Measurements from ENCODE around the gene MXRA7.
"Not testable (repeated sequence)": the region's sequence is repeated elsewhere in the genome, so short reads cannot be mapped to it uniquely, and the experiment has no call there.

MXRA7 gene

DNA sequence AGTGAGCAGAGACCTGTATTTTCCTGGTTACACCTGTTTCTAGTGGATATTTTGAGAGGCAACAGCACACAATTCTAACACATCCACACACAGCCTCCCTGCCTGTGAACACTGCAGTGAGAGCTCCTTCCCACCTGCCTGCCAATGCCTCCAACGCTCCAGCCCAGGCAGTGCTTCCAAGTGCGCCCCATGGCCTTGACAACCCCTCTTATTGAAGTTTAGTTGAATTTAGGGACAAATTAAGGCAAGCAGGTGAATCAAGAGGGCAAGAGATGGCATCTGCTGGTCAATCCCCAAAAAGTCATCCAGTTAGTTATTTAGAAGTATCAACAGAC is 4.7 kb upstream of the MXRA7 start:
- DNase-seq: no peak

DNA sequence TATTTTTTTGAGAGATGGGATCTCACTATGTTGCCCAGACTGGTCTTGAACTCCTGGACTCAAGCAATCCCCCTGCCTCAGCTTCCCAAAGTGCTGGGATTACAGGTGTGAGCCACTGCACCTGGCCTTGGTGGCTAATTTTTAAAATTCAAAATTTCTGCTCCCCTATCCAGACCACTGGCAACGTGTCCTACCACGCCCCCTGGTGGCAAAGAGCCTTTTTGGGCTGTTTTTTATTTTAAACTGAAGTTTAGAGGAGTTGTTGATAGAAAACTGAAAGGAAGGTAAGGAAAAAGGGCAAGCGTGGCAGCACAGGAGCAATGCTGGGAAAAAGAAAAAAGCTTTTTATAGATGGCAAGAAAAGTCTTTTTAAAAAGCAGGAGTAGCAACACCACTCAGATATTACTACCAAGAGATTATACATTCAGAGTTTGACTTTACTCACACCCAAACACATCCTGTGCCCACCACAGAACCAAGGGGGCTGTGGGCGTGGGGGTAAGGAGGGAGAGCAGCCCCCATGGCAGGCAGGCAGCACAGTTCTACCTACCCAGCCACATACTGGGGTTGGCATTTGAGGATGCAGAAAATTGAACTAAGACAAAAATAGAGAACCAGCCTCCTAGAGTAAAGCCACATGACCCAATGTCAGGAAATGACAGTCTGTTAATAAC is 4.2 kb upstream of the MXRA7 start:
- DNase-seq: no peak

DNA sequence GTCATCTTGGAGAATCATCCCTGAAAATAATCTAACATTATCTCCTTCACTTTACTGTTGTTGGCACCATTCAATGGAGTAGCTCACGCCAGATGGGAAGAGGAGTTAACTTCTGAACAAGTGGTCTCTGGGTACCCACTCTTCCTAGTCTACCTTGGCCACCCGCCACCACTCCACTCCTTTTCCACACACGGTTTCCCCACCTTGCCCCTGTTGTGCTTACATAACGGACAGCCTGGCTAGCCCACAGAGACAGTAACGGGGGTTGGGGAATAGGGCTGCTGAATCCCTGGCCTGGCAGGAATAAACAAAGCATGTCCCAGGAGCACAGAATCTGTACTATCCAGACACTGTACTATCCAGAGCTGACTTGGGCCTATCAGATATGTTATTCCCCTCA is 3.6 kb upstream of the MXRA7 start:
- no peak for DNase-seq

DNA sequence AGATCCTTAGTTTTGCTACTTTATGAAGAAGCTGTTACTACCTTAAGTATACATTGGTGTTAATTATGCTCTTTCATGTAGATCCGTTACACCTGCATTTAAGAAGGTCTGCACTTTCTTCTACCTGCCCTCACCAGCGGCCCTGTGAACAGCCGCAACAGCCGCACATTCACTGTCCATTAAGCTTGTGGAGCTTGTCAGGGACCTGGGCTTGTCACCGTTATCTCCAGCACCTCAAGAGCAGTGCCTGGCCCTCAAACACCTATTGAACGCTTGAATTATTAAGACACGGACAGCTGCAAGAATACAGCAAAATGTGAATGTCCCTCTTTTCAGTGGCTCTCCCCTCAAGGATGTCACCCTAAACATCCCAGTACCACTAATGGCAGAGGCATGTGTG is 3.0 kb upstream of the MXRA7 start:
- no peak for DNase-seq

DNA sequence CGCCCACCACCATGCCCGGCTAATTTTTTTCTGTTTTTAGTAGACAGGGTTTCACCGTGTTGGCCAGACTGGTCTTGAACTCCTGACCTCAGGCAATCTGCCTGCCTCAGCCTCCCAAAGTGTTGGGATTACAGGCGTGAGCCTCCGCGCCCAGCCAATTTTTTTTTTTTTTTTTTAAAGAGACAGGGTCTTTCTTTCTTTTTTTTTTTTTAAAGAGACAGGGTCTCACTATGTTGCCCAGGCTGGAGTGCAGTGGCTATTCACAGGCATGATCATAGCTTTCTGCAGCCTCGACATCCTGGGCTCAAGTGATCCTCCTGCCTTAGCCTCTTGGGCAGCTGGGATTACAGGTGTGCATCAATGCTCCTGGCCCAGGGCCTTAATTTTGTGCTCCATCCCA is 1.6 kb upstream of the MXRA7 start:
- DNase-seq: not testable (repeated sequence)

DNA sequence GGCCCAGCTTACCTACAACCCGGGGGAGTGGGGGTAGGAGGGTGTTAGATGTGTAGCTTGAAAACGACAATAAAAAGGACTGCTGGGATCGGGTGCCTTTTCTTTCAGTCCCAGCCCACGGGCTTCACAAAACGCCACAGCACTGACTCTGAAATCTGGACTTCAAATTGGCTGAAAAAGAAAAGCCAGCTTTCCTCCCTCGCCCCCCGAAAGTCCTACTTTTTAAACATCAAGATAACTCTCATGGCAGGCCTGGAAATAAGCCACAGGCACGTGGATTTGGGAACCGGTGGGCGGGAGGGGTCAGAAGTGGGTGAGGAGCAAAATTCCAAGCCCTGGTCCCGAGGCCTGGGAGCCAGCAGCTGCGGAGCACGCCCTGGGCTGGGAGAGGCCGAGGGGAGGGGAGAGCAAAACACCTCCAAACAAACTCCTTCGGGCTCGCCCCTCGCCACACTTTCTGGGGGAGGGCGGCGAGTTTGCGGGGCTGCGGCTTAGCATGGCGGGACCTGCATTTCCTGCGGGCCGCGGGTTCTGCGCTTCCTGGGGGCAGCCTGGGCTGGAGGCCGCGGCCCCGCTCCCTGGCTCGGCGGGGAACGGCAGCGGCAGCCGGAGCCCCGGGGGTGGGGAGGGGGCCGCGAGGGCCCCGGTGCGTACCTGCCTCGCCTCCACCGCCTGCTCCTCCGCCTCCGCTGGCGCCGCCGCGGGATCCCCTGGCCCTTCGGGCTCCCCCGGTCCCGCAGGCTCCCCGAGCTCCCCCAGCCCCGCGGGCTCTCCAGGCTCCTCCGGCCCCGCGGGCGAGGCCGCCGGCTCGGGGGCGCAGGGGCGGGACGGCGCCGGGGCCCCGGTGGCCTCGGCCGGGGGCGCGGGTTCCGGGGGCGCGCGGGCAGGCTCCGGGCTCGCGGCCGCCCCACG is 558 bp downstream of the MXRA7 start:
- DNase-seq: not testable (repeated sequence)

DNA sequence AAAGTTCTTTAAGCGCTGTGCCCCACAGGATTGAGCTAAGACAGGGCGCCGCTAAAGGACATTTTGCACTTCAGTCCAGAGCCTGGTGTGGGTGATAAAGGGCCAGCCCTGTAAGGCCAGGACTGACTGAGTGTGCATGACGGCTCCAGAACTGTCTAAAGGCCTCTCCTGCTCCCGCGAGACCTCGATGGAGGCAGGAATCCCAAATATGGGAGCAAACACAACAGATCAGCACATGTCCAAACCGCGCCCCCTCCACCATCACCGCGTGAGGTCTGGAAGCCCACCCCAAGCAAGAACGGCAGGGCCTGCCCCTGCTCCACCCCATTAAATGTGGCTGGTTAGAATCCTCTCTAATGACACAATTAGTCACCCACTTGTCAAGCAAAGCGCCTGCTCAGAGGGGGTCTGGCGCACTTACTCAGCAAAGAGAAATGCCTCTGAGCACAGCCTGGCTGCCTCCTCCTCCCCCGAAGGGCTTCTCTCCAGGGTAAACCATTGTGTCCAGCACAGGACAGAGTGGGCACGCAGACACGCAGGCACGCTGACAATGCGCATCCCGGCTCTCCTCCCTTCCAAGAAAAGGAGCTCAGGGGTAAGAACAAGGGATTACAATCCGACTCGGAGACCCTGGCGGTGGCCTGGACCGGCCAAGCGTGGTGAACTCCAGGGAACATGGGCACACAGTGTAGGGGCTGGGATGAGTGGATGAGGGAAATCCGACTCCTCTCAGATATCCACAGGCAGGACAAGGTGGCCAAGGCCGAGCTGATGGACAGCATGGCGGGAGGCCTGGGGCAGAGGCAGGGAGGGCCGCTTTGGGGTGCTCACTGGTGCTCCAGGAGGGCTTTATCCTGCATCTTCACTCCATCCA is 1.5 kb downstream of the MXRA7 start:
- no peak for DNase-seq

DNA sequence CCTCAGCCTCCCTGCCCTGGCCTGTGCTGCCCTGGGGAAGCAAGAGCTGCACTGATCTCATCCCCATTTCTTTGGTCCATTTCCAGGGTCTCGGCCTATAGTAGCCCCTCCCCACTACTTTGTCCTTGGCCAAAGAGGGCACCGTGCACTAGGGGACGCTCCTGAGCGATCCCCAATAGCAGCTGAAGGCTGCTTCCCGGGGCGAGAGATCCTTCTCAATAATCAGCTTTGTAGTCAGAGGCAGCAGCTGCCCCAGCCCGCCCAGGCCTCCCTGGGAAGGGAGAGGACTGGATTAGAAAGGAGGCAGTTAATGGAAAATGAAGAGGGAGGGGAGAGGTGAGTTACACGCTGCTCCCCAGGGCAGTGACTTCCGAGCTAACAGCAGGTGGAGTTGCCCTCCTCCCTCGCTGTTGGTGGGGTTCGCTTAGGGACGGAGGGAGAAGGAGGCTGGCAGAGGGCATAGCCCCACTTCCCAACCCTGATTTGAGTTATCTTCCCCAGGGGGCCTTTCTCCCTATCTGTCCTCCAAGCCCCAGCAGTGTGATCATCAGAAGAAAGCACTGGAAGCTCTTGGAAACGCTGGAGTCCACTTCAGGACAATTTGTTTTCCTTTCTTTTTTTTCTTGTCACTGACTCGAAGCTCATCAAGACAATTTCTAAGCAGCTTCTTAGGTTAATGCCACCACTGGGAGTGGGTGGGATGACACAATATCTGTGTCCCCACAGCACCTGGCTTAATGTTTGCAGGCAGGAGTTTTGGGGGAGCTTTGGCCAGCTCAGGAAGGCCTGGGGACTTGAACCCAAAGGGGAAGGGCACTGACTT is 2.6 kb downstream of the MXRA7 start:
- no peak for DNase-seq

DNA sequence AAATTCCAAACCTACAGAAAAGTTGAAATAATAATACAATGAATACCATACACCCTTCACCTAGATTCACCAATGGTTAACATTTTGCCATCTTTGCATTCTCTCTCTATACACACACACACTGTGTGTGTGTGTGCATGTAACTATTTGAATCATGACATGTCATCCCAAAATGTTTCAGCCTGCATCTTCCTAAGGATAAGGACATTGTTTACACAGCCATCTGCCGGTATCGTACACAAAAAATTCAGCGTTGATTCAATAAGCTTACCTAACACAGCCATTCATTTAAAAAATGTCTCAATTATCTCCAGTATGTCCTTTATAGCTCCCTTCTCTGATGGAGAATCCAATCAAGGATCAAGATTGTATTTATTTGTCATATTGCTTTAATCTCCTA is 3.9 kb downstream of the MXRA7 start:
- DNase-seq: no peak

DNA sequence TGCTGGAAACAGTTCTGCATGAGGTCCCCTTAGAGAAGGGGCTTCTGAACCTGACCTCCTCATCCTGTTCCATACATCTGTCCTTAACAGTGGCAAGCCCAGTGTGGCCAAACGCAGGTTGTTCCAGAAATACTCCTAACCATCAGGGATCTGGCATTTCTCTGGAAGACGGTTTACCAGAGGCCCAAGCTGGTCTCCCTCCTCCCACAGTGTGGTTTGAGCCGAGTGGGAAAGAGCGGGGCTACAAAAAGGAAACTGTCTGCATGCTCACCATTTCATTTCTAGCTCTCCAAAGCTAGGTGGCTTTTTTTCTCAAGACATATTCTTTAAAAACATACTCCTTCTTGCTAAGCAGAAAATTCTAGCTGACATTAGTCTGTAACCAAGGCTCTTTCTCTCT is 6.0 kb downstream of the MXRA7 start:
- DNase-seq: no peak

DNA sequence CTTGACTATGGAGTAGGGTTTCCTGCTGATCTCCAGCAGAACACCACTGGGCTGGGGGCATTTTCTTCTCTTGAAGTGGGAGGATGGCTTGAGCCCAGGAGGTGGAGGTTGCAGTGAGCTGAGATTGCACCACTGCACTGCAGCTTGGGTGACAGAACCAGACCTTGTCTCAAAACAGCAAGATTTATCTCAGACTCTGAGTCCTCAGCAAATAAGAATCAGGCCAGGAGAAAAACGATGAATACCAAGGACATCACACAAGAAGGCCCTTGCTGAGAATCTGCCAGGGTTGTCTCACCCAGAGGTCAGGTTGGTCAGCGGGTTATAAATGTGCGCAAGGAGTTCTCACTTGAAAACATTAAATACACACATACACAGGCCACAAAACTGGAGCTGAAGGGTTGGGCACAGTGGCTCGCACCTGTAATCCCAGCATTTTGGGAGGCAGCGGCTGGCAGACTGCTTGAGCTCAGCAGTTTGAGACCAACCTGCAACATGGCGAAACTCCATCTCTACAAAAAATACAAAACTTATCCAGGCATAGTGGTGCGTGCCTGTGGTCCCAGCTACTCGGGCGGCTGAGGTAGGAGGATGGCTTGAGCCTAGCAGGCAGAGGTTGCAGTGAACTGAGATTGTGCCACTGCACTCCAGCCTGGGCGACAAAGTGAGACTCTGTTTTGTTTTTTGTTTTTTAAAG is 7.7 kb downstream of the MXRA7 start:
- DNase-seq: no peak

DNA sequence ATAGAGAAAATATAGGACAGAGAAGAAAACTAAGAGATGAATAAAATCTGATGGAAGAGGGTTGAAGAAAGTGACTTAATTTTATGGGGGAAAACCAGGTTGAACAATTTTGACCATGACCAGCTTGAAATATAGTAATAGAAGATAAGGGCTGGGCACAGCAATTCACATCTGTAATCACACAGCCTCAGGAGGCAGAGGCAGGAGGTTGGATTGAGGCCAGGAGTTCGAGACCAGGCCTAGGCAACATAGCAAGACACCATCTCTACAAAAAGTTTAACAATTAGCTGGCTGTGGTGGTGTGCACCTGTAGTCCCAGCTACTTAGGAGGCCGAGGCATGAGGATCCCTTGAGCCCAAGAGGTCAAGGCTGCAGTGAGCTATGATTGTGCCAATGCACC is 8.7 kb downstream of the MXRA7 start:
- DNase-seq: no peak

DNA sequence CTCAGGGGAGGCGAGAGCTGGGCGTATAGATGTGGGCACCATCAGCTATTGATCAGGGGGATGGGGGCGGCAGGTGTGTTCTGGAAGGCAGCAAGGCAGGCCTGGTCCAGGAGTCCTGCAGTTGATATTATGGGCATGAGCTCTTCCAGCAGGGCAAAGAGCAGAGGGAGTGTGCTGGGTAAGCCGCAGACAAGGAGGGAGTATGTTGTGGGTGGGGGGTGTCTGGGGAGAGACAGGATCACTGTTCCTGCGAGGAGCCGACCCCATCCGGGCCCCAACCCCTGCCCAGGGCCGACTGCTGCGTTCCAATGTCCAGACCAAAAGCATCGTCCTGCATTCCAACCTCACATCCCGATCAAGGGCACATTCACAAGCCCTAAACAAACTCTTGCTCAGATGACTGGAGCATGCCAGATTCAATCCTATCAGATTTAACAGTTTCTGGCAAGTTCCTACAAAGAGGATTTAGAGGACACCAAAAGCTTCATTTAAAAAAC is 9.2 kb downstream of the MXRA7 start:
- DNase-seq: no peak

DNA sequence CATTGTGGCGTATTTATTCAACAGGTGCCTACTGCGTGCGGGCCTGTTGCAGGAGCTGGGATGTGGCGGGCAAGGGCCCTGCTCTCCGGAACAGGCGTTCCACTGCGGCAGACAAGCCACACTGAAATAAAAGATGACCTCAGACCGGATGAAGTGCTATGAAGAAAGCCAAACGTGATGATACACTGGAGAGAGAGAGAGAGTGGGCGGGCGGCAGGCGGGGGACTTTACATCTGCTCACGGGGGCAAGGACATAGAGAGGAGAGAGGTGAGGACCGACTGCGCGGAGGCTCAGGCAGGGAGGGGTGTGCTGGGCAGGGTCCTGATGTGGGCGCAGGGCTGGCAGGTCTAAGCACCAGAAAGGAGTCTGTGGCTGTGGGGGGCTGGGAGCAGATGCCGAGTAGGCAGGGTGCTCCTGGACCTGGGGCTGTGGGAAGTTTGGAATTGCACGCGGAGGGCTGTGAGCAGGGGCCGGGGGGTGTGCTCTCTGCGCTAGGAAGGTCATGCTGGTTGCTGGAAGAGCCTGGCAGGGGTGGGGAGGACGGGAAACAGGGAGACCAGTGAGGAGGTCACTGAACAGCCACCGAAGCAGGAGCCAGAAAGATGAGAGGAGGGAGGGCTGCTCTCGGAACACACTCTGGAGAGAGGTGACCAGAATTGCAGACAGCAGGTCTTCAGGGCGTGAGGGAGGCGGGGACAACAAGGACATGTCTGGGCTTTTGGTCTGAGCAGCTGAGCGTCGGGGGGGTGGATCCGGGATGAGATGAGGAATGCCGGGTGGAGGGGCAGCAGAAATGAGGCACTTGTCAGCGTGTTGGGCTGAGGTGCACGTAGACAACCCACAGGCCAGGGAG is 9.9 kb downstream of the MXRA7 start:
- no peak for DNase-seq

DNA sequence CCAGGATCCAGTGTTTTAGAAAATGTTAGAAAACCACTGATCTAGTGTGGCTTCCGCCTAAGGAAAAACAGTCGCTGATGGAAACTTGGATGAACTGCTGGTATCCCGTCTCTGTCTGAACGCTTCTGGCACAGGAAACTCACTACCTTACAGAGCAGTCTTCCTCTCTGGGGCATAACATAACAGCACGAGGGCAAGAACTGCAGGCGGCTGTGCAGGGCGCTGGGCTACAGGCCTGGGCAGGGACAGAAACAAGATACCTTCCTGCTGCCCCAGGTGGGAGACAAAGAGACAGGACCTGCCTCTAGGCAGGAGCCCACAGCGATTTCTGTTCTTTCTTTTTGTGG is 10.5 kb downstream of the MXRA7 start:
- DNase-seq: no peak

DNA sequence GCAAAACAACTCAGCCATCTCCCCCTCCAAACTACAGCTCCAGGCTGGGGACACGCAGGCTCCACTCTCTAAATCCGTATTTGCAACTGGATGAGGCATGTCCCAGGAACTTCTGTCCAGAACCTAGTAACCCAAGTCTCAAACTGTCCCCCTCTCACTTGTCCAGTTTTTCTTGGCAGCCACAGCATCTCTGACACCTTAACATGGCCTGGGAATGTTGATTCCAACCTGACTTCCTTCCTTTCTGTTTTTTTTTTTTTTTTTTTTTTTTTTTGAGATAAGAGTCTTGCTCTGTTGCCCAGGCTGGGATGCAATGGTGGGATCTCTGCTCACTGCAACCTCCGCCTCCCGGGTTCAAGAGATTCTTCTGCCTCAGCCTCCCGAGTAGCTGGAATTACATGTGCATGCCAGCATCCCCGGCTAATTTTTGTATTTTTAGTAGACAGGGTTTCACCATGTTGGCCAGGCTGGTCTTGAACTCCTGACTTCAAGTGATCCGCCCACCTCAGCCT is 12.2 kb downstream of the MXRA7 start:
- not testable (repeated sequence) for DNase-seq

DNA sequence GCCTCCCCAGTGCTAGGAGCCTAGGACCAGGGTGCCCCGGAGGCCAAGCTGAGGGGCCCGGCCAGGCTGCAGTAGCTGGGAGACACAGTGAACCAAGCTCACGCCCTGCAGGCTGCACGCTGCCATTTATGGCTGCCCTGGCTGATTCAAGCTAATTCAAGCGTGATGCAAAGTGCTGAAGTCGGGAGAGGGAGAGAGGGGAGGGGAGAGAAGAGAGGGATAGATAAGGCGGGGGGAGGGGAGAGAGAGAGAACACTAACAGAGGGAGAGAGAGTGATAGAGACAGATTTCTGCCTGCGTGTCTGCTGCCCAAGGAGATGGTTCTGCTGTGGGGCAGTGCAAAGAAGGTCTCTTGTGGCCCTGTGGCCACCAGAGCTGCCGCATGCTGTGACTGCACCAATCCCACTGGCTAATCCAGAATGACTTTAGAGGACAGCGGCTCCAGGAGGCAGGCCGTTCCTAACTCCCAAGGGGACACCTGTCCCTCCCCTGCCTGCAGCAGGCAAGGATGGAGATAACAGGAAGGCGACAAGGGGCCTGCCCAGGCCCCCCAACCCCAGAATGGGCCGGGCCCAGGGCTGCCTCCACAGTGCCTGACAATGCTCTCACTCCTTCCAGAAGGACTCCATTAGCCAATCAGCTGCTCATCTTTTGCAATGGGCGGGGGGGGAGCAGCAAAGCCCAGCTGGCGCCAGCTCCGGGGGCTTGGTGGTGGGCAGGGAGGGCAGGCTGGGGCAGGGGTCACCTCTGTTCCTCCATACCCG is 12.9 kb downstream of the MXRA7 start:
- DNase-seq: no peak

DNA sequence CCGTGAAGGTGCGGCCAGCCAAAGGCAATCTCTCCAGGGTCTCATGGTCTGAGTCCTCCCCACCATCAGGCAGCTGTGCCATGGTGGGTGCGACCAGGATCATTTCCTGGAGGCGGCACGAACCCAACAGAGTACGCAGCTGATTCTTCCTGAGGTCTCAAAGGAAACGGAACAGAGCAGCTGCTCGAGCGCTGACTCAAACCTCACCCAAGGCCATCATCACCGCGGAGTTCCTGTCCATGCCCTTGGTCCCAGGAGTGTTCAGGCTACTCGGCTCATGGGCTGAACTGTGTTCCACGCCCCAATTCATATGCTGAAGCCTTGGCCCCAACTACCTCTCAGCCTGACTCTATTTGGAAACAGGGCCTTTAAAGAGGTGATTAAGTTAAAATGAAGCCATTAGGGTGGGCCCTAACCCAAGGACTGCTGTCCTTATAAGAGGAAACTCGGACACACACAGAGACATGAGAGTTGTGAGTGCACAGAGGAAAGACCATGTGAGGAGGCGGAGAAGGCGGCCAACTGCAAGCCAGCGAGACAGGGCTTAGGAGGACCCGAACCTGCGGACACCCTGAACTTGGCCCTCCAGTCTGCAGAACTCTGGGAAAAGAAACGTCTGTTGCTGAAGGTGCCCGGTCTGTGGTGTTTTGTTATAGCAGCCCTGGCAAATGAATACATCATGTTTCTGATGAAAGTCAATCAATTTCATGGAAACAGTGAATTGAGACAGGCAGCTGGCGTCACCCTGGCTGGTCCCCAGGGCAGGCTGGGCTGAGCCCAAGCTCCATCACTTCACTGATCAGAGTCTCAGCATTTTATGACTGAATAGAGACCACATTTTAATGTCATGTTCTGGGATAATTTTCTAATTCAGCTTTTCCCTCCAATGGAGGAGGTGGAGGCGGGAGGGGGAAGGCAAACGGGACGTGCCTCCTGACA is 13.7 kb downstream of the MXRA7 start:
- DNase-seq: no peak
